Epithelial cell of esophagus (primary cell): ENCODE results near the gene GIMAP7.

Experiments used
- DNase-seq: peaks from one replicate; pipeline ENCODE4 v3.0.0; 2010; ENCODE audit warnings: low read depth
- H3K4me3 ChIP-seq: 2 replicates; pipeline ENCODE4 v1.5.1; 2011; ENCODE audit warnings: mild to moderate bottlenecking, low read length, control low read depth
- CTCF ChIP-seq: IDR thresholded peaks from 2 replicates; pipeline ENCODE4 v1.5.1; 2011; ENCODE audit warnings: low read depth, mild to moderate bottlenecking, low read length, control low read depth, inconsistent platforms; ENCODE audit not compliant: insufficient read depth; ENCODE audit errors: missing control alignments

GIMAP7 gene

GRCh38 chr7:150514748-150515222 lies at the start of gene GIMAP7:
Gene GIMAP7 (plus strand): TSS chr7:150514872. CDS start chr7:150519975, 5,103 bp downstream.
- DNase-seq: no peak
- H3K4me3 ChIP-seq: no peak within 1 kb of the TSS
- TF ChIP-seq CTCF: no peak

- no peak for DNase-seq
- no peak overlapping the region for H3K4me3 ChIP-seq
- no peak for TF ChIP-seq CTCF
These were observed 49.7 kb upstream of the GIMAP7 start for GRCh38 chr7:150464962-150465361.

- no peak overlapping the region for H3K4me3 ChIP-seq
- peak; percentile 83 for DNase-seq
- no peak for TF ChIP-seq CTCF
These were observed 49.3 kb upstream of the GIMAP7 start for GRCh38 chr7:150465414-150465813.

GRCh38 chr7:150466477-150466876 lies 48.2 kb upstream of the GIMAP7 start:
- no peak for TF ChIP-seq CTCF
- peak; percentile 70 for DNase-seq
- no peak overlapping the region for H3K4me3 ChIP-seq

GRCh38 chr7:150468241-150468640 lies 46.4 kb upstream of the GIMAP7 start:
- no peak for TF ChIP-seq CTCF
- DNase-seq: no peak
- H3K4me3 ChIP-seq: no peak overlapping the region

- H3K4me3 ChIP-seq: no peak overlapping the region
- no peak for TF ChIP-seq CTCF
- no peak for DNase-seq
These were observed 42.8 kb upstream of the GIMAP7 start for GRCh38 chr7:150471886-150472285.

- TF ChIP-seq CTCF: no peak
- no peak for DNase-seq
- no peak overlapping the region for H3K4me3 ChIP-seq
These were observed 40.8 kb upstream of the GIMAP7 start for GRCh38 chr7:150473902-150474301.
